SK-N-SH (cell line): Measurements from ENCODE around the gene TTC22.
"Not testable (repeated sequence)": the region's sequence is repeated elsewhere in the genome, so short reads cannot be mapped to it uniquely, and the experiment has no call there.

Source experiments
- RAD21 ChIP-seq: IDR thresholded peaks from 2 replicates; pipeline ENCODE4 v1.6.1; 2012; ENCODE audit warnings: mild to moderate bottlenecking, low read length
- TF ChIP-seq, protein P1 (sequence below): IDR thresholded peaks from 2 replicates; pipeline ENCODE4 v1.6.1; 2012; ENCODE audit warnings: mild to moderate bottlenecking, low read depth, low read length, moderate library complexity
- TF ChIP-seq, protein P2 (sequence below): fragments of 200-600 bp; sonication (generic); IDR thresholded peaks from 2 replicates; pipeline ENCODE4 v1.6.1; 2017; ENCODE audit warnings: antibody characterized with exemption, mild to moderate bottlenecking, moderate library complexity

DNA sequence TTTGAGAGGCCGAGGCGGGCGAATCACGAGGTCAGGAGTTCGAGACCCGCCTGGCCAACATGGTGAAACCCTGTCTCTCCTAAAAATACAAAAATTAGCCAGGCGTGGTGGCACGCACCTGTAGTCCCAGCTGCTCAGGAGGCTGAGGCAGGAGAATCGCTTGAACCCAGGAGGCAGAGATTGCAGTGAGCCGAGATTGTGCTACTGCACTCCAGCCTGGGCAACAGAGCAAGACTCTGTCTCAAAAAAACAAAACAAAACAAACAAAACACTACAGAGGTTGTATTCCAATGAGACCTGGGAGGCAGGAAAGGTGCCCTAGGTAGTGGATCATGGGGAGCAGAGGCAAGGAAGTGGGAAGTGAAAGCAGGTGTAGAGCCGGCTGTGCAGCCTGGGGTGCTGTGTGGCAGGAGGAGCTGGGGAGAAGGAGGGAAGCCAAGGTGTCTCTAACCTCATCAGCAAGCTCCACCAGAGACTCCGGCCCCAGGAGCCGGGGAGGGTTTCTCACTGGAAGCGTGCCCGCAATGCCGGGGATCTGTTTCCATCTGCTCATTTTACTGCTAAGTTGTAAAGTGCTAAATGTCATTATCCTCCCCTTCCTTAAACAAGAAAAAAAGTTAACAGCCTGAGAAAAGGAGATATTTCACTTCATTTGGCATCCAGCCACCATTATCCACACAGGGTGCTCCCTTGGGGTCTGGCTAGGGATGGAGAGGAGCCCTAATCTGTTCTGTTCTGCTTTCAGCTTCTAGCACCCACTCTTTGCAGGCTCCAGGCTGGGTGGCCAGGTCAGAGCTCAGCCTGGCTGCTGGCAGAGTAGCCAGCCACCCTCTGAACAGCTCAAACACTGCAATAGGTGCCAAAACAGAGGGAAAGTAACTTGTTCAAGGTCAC is 25.0 kb downstream of the TTC22 start:
- TF ChIP-seq RAD21 = not testable (repeated sequence)
- TF ChIP-seq, protein P1, sequence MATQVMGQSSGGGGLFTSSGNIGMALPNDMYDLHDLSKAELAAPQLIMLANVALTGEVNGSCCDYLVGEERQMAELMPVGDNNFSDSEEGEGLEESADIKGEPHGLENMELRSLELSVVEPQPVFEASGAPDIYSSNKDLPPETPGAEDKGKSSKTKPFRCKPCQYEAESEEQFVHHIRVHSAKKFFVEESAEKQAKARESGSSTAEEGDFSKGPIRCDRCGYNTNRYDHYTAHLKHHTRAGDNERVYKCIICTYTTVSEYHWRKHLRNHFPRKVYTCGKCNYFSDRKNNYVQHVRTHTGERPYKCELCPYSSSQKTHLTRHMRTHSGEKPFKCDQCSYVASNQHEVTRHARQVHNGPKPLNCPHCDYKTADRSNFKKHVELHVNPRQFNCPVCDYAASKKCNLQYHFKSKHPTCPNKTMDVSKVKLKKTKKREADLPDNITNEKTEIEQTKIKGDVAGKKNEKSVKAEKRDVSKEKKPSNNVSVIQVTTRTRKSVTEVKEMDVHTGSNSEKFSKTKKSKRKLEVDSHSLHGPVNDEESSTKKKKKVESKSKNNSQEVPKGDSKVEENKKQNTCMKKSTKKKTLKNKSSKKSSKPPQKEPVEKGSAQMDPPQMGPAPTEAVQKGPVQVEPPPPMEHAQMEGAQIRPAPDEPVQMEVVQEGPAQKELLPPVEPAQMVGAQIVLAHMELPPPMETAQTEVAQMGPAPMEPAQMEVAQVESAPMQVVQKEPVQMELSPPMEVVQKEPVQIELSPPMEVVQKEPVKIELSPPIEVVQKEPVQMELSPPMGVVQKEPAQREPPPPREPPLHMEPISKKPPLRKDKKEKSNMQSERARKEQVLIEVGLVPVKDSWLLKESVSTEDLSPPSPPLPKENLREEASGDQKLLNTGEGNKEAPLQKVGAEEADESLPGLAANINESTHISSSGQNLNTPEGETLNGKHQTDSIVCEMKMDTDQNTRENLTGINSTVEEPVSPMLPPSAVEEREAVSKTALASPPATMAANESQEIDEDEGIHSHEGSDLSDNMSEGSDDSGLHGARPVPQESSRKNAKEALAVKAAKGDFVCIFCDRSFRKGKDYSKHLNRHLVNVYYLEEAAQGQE = not testable (repeated sequence)
- TF ChIP-seq, protein P2, sequence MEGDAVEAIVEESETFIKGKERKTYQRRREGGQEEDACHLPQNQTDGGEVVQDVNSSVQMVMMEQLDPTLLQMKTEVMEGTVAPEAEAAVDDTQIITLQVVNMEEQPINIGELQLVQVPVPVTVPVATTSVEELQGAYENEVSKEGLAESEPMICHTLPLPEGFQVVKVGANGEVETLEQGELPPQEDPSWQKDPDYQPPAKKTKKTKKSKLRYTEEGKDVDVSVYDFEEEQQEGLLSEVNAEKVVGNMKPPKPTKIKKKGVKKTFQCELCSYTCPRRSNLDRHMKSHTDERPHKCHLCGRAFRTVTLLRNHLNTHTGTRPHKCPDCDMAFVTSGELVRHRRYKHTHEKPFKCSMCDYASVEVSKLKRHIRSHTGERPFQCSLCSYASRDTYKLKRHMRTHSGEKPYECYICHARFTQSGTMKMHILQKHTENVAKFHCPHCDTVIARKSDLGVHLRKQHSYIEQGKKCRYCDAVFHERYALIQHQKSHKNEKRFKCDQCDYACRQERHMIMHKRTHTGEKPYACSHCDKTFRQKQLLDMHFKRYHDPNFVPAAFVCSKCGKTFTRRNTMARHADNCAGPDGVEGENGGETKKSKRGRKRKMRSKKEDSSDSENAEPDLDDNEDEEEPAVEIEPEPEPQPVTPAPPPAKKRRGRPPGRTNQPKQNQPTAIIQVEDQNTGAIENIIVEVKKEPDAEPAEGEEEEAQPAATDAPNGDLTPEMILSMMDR = not testable (repeated sequence)
